ENCODE results near the gene CAMK2A. TPM values are rescaled to one million over a fixed set of nuclear protein-coding genes. Genes with fewer than 3 reads are reported as not detected.

The CAMK2A gene
- total and polyA plus RNA-seq, 2 of the 4 experiments (the other 2 are of a cell fraction), result 0.18 to 0.19 TPM

DNA sequence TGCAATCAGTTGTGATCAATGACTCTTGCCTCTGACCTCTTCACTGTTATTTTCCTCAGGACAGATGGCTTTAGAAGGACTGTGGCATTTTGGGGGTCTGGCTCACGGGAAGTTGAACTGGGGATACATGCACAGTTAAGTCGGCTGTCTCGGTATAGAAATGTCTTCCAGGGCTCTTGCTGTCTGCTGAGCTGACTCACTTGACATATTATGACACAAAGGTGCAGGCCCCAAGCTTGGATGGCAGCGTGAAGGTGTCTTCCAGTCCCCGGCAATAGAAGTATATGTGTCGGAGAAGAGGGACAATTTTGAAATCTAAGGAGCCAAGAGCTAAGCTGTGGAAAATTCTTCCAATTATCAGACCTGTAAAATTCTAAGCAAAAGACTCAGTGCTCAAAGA, 22.9 kb upstream of the CAMK2A start:
- no peak for DNase-seq
- Histone ChIP-seq H4K8ac (ENCODE audit: low read depth in 2 of 2, low read length in 2 of 2) (no peak overlapping the region), H3K27ac (ENCODE audit: insufficient read depth, low read length) (no peak overlapping the region), H2BK15ac (ENCODE audit: low read depth, low read length) (no peak overlapping the region), H3K9me3 (ENCODE audit: control insufficient read depth, insufficient read depth, low read length) (no peaks in the 10 kb centered on the region), H2BK120ac (ENCODE audit: low read depth, low read length) (no peak overlapping the region), H3K56ac (ENCODE audit: extremely low read depth, insufficient read depth, low read length) (no peak overlapping the region), H3K36me3 (ENCODE audit: control insufficient read depth, insufficient read depth, low read length) (no peaks in the 10 kb centered on the region), H4K20me1 (ENCODE audit: insufficient read depth, low read length) (peaks cover 5% of the 10 kb centered on the region; the same call in 1 of the 2 replicates), H3K9me1 (ENCODE audit: insufficient read depth, low read length) (peaks cover 21% of the 10 kb centered on the region), H3K18ac (ENCODE audit: low read depth, low read length) (no peak overlapping the region), H2AK9ac (replicated peaks; ENCODE audit: low read depth, low read length, poor library complexity) (no peak overlapping the region), H2BK5ac (ENCODE audit: low read depth, low read length, poor library complexity, severe bottlenecking) (no peak overlapping the region), H3K4me2 (ENCODE audit: low read depth, low read length) (no peak overlapping the region), H3K4ac (ENCODE audit: low read depth, low read length) (no peak overlapping the region), H3K79me1 (ENCODE audit: low read depth in 1 of 2, low read length in 2 of 2) (no peaks in the 10 kb centered on the region), H3K9ac (ENCODE audit: low read depth, low read length) (no peak overlapping the region), H3K23ac (ENCODE audit: low read depth, low read length) (no peak overlapping the region), H2AFZ (replicated peaks; ENCODE audit: low read length, poor library complexity) (no peak overlapping the region), H2BK20ac (ENCODE audit: low read depth, low read length) (no peak overlapping the region; the same call in 1 of the 2 replicates), H3K27me3 (ENCODE audit: control insufficient read depth, insufficient read depth, low read length) (no peaks in the 10 kb centered on the region), H3K4me3 (ENCODE audit: insufficient read depth, low read depth, low read length) (no peak overlapping the region), H3K4me1 (ENCODE audit: control insufficient read depth, insufficient read depth, low read length) (peaks cover 19% of the 10 kb centered on the region), H3K14ac (replicated peaks; ENCODE audit: low read depth, low read length) (no peak overlapping the region), H2AK5ac (ENCODE audit: low read depth, low read length) (no peak overlapping the region), H4K91ac (ENCODE audit: insufficient read depth, low read depth, low read length) (no peak overlapping the region), H4K5ac (ENCODE audit: low read depth, low read length) (no peak overlapping the region)
- CTCF ChIA-PET, result no interaction called here
- intact Hi-C loops (cut with micrococcal nuclease), result no loop called here
- BruUV-seq (replicated peaks), result no TSS peak
- no peak for TF ChIP-seq SMC3 (IDR thresholded peaks at IDR 0.05; ENCODE audit: low read depth, low read length)
- no peak for TF ChIP-seq FOS (IDR thresholded peaks at IDR 0.05; ENCODE audit: low read depth, low read length)
- no peak for TF ChIP-seq RFX5 (IDR thresholded peaks at IDR 0.05; ENCODE audit: low read depth, low read length)
- no peak for TF ChIP-seq MXI1 (IDR thresholded peaks at IDR 0.05; ENCODE audit: borderline replicate concordance, low read depth, low read length)
- TF ChIP-seq, protein P1, sequence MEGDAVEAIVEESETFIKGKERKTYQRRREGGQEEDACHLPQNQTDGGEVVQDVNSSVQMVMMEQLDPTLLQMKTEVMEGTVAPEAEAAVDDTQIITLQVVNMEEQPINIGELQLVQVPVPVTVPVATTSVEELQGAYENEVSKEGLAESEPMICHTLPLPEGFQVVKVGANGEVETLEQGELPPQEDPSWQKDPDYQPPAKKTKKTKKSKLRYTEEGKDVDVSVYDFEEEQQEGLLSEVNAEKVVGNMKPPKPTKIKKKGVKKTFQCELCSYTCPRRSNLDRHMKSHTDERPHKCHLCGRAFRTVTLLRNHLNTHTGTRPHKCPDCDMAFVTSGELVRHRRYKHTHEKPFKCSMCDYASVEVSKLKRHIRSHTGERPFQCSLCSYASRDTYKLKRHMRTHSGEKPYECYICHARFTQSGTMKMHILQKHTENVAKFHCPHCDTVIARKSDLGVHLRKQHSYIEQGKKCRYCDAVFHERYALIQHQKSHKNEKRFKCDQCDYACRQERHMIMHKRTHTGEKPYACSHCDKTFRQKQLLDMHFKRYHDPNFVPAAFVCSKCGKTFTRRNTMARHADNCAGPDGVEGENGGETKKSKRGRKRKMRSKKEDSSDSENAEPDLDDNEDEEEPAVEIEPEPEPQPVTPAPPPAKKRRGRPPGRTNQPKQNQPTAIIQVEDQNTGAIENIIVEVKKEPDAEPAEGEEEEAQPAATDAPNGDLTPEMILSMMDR (conservative IDR thresholded peaks at IDR 0.05; ENCODE audit: low read depth, low read length), result no peak
- no peak for TF ChIP-seq MAZ (IDR thresholded peaks at IDR 0.05; ENCODE audit: borderline replicate concordance, low read depth, low read length)
- no peak for TF ChIP-seq CHD1 (IDR thresholded peaks at IDR 0.05; ENCODE audit: low read depth, low read length)
- TF ChIP-seq BHLHE40 (IDR thresholded peaks at IDR 0.05; ENCODE audit: low read depth, low read length), result no peak
- no peak for TF ChIP-seq RAD21 (IDR thresholded peaks at IDR 0.05; ENCODE audit: low read length)
- dilution Hi-C loops (cut with HindIII; ENCODE audit: low sequenced_read_pairs, unreplicated experiment), result no loop called here
- no peak for ATAC-seq (ENCODE audit: low read depth)
- no CpG with 5 or more reads among the region's 6 CpGs for WGBS, 2 experiments (ENCODE audit: extremely low coverage in 2 of 2, insufficient read length in 1 of 2)
- in situ Hi-C loops (cut with MboI; ENCODE audit: low sequenced_read_pairs), result no loop called here
- POLR2A ChIA-PET (ENCODE audit: unreplicated experiment), result no interaction called here

Data from IMR-90 (cell line).